ENCODE measurements around the gene C5orf46.
A peak's percentile ranks its signal among the peaks of the same experiment; 100 is the strongest.
"Not testable (repeated sequence)": the region's sequence is repeated elsewhere in the genome, so short reads cannot be mapped to it uniquely, and the experiment has no call there.

Gene C5orf46

DNA sequence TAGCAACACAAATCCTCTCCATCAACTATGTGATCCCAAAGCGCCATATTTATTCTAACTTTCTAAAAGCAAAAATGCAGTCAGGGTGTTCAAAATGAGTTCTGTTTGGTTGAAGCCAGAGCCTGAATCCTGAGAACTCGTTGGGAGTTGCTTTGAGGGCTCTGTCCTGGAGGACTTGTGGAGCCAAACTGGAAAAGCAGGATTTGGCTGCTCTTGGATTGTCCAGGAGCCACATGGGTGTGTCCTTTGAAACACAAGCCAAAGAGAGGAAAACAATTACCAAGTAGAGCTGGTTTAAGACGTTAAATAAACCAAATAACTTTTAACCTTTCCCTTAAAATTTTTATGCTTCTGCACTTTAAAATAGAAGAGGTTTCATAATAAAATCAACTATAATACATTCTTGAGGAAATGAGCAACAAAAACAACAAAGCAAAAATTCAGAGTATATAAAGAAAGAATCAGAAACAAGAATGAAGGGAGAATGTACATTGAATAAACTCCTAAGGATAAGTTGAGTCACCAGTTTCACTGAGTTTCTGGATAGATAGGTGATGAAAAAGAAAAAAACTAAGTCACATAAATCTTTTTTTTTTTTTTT, 13.5 kb downstream of the C5orf46 start:
- no peak for DNase-seq

DNA sequence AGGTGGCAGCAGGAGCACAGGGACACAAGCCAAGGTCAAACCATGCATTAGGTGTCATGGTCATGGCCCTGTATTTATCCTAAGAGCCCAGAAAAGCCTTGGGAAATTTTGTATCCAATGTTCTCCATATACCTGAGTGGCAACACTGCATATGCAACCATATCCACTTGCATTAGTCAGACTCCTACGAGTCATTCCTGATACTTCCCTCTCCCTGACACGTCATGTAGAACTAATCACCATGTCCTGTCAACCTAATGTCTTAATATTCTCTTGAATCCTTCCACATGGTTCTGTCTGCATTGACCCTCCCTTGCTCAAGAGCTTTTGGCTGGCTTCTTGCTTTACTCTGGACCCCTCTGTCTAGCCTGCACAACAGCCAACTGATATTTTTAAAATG, 18.4 kb downstream of the C5orf46 start:
- DNase-seq = peak; percentile 17

DNA sequence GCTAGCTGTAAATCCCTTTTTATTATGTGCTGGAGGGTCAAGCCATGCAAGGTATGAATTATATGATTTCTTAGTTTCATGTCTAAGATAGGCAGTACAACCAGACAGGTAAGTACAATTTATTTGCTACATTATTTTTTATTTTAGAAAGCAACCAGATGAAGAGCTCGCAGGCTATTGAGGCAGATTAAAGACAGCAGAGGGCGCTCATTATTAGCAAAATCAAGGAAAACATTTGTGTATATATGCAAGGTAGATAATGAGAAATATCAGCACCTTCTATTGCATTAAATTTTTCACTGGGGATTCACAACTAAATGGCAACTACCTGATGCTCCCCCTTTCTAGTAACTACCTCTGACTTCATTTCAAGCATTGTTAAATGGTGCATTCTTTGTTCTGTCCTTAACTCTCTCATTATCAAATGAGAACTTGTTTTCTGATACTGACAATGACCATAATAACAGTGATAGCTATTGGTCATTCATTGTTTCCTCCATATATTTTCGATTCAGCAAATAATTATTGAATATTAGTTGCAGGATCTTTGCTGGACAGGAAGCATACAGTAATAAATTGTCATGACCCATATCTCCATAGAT, 19.2 kb downstream of the C5orf46 start:
- no peak for DNase-seq

DNA sequence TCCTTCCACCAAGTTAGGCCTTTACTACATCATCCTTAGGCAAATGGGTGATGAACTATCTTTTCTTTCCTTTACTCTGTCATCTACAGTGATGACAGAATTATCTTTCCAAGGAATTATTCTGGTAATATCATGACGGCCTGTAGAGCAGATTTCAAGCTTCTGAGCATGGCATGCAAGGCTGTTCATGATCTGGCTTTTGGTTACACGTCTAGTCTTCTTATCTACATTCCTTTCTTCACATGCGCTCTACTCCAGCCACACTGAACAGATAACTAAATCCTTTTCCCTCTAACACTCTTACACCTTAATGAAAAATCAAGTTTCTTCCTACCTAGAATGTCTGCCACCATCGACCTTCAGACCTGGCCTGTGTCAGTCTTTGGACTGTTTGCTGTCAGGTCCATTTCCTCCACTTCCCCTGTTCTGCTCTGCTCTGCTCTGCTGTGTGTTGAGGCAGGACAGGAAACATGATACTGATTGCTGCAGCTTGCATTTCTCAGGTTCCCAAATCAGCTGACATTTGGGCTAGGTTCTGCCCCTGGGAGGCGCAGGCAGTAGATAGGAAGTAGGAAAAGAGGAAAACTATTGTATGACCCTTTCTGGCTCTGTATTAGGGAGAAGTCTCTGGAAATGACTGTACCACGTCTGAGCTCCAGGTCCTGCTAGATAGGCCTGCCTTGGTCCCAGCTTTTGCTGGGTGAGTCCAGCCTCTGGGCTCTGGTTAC, 23.6 kb downstream of the C5orf46 start:
- DNase-seq = no peak

DNA sequence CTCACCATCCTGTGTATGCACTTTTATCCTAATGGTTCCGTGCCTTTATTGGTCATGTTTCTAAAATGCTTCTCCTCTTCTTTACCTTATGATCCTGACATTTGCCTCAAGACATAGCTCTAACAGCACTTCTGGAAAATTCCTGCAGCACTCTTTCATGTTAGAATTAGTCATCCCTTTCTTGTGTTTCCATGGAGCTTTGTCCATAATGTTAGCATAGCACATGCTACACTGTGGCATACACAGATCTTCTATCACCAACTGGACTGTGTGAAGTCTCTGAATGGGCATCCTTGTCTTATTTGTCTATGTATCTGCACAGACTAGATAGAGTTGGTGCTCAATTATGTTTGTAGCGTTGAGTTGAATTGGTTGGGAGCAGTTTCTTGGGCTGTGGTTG, 25.9 kb downstream of the C5orf46 start:
- no peak for DNase-seq

DNA sequence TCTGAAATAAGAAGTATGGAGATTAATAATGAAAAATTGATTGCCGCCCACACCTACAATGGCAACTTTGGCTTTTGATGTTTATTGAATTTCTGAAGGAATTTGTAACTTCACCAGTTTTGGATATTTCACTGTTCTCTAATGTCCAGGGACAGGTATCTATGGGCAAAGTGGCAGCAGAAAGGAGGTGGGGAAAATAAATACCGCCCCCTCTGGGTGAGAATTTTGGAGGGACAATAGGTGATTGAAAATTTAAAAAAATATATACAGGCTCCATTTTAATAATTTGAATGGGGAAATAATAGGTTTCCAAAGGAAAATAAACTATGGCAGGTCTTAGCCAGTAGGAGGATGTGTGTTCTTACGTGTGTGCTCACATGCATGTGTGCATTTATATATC, 26.6 kb downstream of the C5orf46 start:
- no peak for DNase-seq

DNA sequence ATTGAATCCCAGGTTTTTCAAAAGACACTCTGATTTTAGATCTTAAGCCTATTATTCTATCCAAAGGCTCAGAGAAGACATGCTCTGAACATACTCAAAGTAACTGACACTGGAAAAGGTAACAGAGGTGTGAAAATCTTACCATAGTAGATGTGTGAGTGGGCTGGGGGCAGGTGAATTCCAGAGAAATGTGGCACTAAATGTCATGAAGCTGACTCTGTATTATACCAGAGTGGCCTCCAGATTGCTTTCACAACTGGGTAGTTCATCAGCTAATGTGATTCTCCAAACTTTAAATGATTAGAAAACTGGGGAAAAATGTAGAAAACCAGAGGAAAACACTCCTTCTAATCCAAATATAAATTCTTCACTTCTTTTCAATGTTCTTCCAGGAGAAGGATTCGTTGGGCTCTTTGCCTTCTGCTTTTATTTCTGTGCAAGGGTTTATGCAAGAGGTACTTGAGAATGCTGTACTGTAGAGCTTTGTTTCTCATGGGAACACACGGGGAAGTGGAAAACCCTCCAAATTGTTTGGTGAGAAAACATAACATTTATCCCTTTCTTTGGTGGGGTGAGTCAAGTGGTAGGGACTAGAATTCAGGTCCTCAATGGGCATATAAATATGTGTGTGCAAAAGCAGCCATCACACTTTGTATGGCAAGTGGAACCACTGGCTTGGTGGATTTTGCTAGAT, 28.1 kb downstream of the C5orf46 start, which contains the start of gene SCGB3A2:
Gene SCGB3A2, plus strand, starts transcription at position 646 of the 694 bp plus-strand sequence. CDS start 93 bp downstream, outside the sequence.
- no peak for DNase-seq

DNA sequence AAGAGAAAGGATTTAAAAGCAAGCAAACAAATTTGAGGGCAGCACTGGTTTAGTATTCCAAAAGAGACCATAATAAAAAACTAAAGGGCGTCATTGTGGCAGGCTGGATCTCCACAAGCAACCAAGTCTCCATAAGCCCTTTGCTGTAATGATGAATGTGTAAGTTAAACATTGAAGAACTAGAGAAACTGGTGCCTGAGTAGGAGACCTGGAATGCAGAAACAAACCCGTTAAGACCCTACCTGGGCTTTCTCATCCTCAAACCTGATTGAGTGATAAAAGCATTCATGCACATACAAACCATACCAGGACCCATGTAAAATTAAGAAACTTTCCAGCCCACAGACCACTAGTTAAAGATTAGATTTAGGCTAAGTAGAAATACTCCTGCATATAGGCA, 29.7 kb downstream of the C5orf46 start:
- DNase-seq = no peak

DNA sequence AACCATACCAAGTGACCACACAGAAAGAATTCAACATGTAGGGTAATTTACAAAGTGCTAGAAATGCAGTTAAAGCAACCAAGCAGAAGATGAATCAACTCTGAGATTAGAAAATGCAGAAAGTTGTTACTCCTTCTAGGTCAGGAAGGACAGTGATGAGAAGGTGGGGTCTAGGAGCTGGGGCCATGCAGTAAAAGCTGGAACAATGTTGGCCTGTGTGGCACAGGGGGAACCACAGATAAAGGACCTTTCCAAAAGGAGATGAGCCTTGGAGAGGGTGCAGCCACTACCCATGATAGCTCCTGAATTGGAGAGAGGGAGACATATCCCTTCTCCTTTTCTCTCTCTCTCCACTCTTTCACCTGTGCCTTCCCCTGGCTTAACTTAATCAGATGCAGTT, 30.2 kb downstream of the C5orf46 start:
- DNase-seq = no peak

DNA sequence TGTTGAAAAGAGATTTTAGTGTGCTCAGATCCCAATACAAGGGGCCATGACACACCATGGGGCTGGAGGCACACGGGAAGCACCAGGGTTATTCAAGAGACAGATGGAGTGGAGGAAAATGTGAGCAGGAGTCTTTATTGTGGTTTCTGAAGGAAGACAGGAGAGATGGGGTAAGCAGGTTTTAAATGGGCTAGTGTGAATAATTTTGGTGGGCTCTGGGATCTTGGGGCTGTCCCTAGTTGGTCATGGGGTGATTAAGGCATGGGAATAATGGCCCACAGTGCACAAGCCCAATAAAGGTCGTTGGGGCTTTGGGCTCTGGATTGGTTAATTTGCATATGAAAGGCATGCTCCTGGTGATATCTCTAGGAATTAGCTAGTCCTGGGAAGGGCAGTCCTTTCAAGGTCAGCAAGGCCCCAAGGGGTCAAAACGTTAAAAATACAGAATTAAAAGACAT, 31.4 kb downstream of the C5orf46 start:
- no peak for DNase-seq

DNA sequence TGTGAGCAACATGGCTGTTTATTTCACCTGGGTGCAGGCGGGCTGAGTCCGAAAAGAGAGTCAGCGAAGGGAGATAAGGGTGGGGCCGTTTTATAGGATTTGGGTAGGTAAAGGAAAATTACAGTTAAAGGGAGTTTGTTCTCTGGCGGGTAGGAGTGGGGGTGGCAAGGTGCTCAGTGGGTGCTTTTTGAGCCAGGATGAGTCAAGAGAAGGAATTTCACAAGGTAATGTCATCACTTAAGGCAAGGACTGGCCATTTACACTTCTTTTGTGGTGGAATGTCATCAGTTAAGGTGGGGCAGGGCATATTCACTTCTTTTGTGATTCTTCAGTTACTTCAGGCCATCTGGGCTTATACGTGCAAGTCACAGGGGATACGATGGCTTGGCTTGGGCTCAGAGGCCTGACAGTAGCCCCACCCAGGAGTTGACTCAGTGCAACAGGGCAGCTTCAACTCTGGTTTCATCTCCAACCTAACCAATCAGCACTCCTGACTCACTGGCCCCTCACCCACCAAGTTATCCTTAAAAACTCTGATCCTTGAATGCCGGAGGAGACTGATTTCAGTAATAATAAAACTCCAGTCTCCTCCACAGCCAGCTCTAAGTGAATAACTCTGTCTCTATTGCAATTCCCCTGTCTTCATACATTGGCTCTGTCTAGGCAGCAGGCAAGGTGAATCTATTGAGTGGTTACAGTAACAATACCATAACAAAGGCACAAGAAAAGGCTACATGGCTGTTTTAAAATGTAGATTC, 32.0 kb downstream of the C5orf46 start:
- DNase-seq = not testable (repeated sequence)

DNA sequence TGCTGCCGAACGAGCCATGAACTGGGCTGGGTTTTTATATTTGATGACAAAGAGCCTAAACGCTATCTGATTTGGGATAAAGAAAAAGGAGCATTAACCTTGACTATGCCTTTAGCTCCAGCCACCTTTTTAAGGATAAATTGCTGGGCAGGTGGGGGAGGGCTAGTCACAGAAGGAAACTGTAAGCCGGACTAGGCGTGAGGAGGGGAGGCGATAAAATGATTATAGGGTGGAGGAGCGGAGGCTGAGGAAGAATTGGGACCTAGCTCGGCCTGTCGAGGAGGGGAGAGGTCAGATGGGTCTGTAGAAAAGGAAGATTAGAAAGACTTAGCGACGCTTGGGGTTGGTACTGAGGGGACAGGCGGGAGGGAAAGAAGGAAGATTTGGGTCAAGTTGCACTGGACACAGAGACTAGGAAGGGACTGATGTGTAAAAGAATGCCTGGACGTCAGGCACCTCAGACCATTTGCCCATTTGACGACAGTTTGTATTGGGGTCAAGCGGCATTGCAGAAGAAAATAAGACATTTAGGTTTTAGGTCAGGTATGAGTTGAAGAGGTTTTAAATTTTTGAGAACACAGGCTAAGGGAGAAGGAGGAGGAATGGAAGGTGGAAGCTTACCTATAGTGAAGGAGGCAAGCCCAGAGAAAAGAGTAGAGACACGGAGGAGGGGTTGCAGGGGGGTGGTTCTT, 33.4 kb downstream of the C5orf46 start:
- not testable (repeated sequence) for DNase-seq

DNA sequence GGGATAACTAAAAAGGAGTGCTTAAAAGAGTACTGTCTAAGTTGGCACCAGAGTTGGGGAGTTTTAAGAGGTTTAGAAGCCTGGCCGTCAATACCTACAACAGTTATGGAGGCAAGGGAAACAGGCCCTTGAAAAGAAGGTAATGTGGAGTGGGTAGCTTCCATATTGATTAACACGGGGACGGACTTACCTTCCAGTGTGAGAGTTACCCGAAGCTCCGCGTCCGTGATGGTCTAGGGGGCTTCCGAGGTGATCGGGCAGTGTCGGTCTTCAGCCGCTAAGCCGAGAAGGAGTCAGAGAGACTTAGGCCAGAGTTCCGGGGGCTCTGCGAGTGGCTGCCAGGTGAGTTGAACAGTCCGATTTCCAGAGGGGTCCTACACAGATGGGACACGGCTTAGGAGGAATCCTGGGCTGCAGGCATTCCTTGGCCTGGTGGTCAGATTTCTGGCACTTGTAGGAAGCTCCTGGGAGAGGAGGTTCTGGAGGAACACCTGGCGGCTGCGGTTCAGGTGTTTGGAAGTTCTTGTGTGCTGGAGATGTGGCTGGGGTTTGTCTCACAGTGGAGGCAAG, 34.3 kb downstream of the C5orf46 start:
- DNase-seq = not testable (repeated sequence)

DNA sequence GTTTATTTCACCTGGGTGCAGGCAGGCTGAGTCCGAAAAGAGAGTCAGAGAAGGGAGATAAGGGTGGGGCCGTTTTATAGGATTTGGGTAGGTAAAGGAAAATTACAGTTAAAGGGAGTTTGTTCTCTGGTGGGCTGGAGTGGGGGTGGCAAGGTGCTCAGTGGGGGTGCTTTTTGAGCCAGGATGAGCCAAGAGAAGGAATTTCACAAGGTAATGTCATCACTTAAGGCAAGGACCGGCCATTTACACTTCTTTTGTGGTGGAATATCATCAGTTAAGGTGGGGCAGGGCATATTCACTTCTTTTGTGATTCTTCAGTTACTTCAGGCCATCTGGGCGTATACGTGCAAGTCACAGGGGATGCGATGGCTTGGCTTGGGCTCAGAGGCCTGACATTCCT, 36.4 kb downstream of the C5orf46 start:
- DNase-seq = not testable (repeated sequence)

DNA sequence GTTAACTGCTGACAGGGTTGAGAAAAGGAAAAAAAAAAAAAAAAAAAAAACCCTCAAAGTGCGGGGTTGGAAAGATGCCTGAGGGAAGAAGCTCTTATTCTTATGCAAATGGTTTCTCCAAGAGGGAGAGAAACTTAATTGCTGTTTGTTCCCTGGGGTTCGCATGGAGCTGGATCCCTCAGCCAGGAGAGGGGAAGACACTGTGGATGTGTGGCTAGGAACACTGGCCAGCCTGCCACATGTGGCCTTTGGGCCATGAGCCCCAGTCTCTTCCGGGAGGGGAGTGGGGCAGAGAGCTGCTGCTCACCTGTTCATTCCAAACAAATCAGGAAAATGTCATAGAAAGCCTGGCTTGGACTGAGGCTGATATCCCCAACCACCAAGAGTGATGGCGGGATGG, 37.2 kb downstream of the C5orf46 start:
- no peak for DNase-seq

DNA sequence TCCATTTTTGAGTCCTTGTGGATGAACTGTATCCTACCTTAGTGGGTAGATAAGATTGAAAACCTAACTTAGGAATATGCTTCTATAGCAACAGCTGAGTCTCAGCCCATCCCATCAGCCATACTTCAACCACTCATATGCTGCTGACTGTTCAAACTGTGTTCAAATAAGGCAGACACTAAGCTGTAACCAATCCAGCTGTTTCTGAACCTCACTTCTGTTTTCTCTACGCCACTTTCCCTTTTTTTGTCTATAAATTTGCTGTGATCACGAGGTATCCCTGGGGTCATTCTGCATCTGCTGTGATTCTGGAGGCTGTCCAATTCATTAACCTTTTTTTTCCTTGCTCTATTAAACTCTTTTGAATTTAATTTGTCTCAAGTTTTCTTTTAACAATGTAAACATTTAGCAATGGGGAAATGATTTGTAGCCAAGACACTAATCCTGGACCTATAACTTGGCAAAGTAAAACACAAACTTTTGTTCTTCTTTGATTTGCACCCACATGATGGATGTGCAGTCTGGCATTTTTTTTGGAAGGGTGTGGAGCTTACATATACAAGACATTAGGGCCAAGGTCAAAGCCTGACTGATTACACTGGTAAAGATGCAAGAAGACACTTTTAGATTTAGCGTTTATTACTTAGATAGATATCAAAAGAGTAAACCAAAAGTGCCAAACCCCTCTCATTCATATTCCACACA, 42.7 kb downstream of the C5orf46 start:
- DNase-seq = no peak

DNA sequence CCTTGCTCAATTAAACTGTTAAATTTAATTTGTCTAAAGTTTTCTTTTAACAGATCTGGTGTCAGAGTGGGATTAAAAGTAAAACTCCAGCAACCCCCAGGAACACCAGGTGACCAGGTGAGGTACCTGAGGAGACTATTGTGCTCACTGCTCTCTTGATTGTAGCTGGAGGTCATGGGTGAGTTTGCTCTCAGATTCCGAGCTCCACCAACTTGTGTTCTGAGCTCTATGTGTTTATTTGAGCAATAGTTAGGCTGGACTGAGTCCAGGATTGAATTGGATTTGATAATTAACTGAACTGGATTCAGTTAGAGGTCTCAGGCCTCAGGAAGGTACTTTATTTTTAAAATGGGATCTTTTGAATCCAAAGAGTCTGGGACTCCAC, 45.7 kb downstream of the C5orf46 start:
- DNase-seq = no peak

DNA sequence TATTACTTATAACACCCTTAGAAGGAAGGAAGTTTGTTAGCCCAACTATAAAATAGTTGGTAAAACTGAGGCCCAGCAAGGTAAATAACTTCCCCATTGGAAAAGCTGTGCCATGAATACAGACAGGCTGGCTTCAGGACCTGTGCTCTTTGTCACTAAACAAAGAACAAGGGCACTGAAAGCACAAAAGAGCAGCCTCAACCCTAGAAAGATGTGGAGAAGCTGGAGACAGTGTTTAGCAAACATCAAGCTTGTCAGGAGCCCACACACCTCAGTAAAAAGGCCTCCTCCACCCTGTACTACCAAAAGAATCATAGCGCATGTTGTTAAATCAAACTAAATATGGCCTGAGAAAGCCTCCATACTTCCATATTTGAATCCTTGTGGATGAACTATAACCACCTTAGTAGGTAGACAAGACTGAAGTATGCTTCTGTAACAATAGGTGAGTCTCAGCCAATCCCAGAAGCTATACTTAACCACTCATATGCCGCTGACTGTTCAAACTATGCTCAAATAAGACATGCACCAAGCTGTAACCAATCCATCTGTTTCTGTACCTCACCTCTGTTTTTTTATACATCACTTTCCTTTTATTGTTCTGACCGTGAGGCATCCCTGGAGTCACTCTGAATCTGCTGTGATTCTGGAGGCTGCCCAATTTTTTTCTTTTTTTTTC, 46.2 kb downstream of the C5orf46 start:
- DNase-seq = no peak

DNA sequence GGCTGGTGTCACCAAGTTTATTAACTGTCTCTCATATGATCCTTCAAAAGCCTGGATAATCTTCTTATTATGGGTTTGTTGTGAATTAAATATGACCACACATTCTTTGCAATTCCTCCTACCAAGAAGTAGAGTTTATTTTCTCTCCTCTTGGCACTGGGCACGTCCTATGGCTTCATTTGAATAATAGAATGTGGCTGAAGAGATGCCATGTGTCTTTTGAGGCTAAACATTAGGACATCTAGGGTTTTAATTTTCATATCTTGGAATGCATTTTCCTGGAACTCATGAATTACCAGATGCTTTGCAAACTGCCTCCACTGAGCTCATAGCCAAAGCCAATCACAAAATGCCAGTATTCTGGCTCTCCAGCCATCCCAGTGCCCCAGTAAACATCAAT, 47.8 kb downstream of the C5orf46 start:
- no peak for DNase-seq

DNA sequence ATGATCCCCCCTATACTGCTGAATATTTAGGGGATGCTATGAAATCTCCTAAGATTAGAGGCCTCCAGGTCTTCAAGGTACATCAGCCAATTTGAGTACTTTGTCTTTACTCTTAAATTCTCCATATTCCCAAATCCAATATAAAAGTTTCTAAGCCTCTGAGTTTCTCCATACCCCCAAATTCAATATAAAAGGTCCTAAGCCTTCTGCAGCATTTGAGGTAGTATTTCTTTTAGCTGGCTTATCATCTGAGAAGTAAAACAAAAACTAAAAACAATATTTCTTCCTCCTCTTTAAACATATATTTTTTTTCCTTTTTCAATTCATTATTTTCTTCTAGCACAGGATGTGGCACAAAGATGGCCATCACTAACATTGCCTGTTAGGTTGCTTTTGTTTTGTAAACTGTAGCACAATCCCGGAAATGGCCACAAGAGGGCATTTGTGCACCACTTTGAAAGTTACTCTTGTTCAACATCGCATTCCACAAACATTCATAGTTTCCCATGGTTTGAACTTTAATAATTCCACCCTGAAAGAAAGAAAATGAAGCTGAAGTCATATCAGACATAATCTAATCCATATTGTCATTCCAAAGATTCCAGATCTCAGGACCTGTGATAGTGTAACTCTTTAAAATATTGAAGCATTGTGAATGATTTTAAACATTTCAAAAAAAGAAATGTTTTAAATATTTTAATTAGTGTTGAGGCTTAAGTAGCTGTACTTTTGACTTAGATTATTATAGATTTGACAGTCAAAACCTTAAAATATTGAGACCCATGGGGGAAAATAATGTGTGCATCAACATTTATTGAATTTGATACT, 48.8 kb downstream of the C5orf46 start:
- DNase-seq = peak; percentile 52

Data from fibroblast of skin of right biceps (primary cell).